ENCODE data around the gene ARHGEF7. TPM values are rescaled to one million over a fixed set of nuclear protein-coding genes. Genes with fewer than 3 reads are reported as not detected.

The ARHGEF7 gene
- total RNA-seq, 4 donors from 2014 or later = 88.7 to 119 (median 110) TPM

DNA sequence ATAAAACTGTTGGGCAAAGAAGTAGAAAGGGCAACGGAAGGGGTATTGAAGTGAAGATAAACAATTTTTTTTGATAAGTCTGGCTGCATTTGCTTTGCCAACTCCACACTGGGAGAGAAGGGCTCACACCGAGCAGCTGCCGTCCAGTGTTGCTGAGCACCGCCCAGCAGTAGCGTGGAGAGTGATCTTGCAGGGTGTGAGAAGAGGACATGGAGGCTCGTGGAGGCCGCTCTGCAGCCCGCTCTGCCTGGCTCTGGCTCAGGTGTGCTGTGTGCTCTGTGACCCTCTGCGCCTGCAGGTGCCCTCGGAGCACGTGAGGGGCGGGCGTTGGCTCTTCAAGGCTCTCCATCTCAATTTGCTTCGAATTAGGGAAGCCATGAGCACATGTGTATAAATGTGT lies 169.5 kb downstream of the ARHGEF7 start:
- TF ChIP-seq POLR2A (IDR thresholded peaks at IDR 0.05) (no peak), EP300 (IDR thresholded peaks at IDR 0.05) (no peak), CTCF (IDR thresholded peaks at IDR 0.05) (no peak)
- WGBS, 2 donors = 91 to 93% methylated on average over 14 of the region's 14 CpGs
- peaks cover 3 to 85% (median 27%) of the 10 kb centered on the region in 3 donors for H3K36me3 ChIP-seq

GRCh38 chr13:111286162-111286561 lies 171.1 kb downstream of the ARHGEF7 start:
- peaks cover 0 to 21% (median 8%) of the 10 kb centered on the region in 4 donors for H3K4me1 ChIP-seq
- H3K36me3 ChIP-seq = peaks cover 3 to 87% (median 27%) of the 10 kb centered on the region in 3 donors

More for the DNA sequence above, 169.5 kb downstream of the ARHGEF7 start:
- DNase-seq (ENCODE audit: low spot score in 2 of 2) = no peak
- Histone ChIP-seq H3K4me3 (no peak overlapping the region), H3K27me3 (no peaks in the 10 kb centered on the region), H3K9me3 (no peaks in the 10 kb centered on the region), H3K4me1 (peaks cover 0 to 31% (median 9%) of the 10 kb centered on the region in 4 donors), H3K27ac (peak overlapping the region in 2 of 4 donors; percentile 22 to 36)

DNA sequence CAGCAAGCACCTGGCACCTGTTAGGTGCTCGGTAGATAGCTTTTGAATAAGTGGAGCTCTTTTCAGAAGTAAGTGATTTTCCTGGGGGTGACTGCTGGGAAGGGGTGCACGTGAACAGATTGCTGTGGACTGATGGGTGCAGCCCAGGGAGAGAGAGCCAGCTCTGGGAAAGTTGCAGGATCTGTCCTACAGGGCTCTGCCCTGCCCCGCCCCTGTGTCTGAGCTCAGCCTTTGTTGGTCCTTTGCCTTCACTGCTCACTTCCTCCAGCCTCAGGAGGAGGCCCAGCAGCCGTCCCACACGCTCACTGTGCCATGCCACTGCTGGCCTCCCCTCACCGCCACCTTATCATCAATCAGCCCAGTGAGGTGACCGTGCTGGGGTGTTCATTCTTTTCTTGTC lies 171.6 kb downstream of the ARHGEF7 start:
- Histone ChIP-seq H3K4me3 (no peak overlapping the region), H3K27me3 (no peaks in the 10 kb centered on the region), H3K9me3 (no peaks in the 10 kb centered on the region), H3K36me3 (peaks cover 3 to 92% (median 27%) of the 10 kb centered on the region in 3 donors), H3K4me1 (peaks cover 0 to 15% (median 5%) of the 10 kb centered on the region in 4 donors), H3K27ac (no peak overlapping the region)
- 85 to 87% methylated on average over 7 of the region's 7 CpGs for WGBS, 2 donors
- no peak for DNase-seq (ENCODE audit: low spot score in 2 of 2)
- TF ChIP-seq CTCF (IDR thresholded peaks at IDR 0.05) (no peak), EP300 (IDR thresholded peaks at IDR 0.05) (no peak), POLR2A (IDR thresholded peaks at IDR 0.05) (no peak)

More at GRCh38 chr13:111286162-111286561, 171.1 kb downstream of the ARHGEF7 start:
- H3K4me3 ChIP-seq = no peak overlapping the region
- H3K27me3 ChIP-seq = no peaks in the 10 kb centered on the region
- H3K27ac ChIP-seq = no peak overlapping the region
- no peaks in the 10 kb centered on the region for H3K9me3 ChIP-seq
- no peak for DNase-seq (ENCODE audit: low spot score in 2 of 2)
- no peak for TF ChIP-seq POLR2A (IDR thresholded peaks at IDR 0.05)
- peak in 1 of 5 experiments; percentile 5 for TF ChIP-seq CTCF (IDR thresholded peaks at IDR 0.05)
- WGBS, 2 donors = 85 to 91% methylated on average over 15 of the region's 15 CpGs

DNA sequence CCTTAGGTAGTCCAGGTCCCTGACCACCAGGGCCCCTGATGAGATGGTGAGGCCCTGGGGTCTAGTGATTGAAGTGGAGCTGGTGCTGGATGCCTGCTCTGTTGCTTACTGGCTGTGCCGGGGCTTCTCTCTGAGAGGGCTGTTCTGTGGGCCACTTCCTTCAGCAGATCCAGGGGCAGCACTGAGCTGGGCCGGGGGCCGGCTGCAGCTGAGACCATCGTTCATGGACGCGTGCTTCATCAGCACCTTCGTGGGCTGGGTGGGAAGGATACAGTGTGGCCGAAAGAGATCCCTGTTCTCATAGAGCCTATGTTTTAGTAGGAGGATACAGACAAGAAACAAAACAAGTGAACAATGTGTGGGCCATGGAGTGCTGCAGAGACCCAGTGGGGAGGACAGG lies 172.1 kb downstream of the ARHGEF7 start:
- TF ChIP-seq EP300 (IDR thresholded peaks at IDR 0.05) (no peak), POLR2A (IDR thresholded peaks at IDR 0.05) (no peak), CTCF (IDR thresholded peaks at IDR 0.05) (no peak)
- no peaks in the 10 kb centered on the region for H3K9me3 ChIP-seq
- peaks cover 0 to 11% (median 3%) of the 10 kb centered on the region in 4 donors for H3K4me1 ChIP-seq
- WGBS, 2 donors = 95 to 96% methylated on average over 8 of the region's 8 CpGs
- DNase-seq (ENCODE audit: low spot score in 2 of 2) = no peak
- H3K36me3 ChIP-seq = peaks cover 3 to 96% (median 27%) of the 10 kb centered on the region in 3 donors
- no peaks in the 10 kb centered on the region for H3K27me3 ChIP-seq
- H3K4me3 ChIP-seq = no peak overlapping the region
- no peak overlapping the region for H3K27ac ChIP-seq

DNA sequence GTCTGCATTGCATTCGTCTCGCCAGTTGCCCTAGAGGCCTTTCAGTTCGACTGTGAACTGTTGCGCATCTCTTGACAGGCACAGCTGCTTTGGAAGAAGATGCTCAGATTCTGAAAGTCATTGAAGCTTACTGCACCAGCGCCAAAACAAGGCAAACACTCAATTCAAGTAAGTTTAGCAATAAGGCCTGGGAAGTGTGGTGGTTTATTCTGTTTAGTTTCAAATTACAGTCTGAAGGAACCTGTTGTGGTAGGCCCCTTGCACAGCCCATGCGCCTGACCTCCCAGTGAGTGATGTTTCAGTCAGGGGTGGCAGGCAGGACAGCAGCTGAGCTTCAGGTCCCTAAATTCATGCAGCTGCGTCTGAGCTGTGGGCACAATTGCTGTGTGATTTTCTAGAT lies 173.2 kb downstream of the ARHGEF7 start:
- DNase-seq (ENCODE audit: low spot score in 2 of 2) = no peak
- no peaks in the 10 kb centered on the region for H3K4me1 ChIP-seq
- no peak overlapping the region for H3K4me3 ChIP-seq
- no peaks in the 10 kb centered on the region for H3K27me3 ChIP-seq
- TF ChIP-seq CTCF (IDR thresholded peaks at IDR 0.05) = no peak
- TF ChIP-seq EP300 (IDR thresholded peaks at IDR 0.05) = no peak
- TF ChIP-seq POLR2A (IDR thresholded peaks at IDR 0.05) = no peak
- 90 to 93% methylated on average over 7 of the region's 7 CpGs for WGBS, 2 donors
- peaks cover 3 to 97% (median 26%) of the 10 kb centered on the region in 3 donors for H3K36me3 ChIP-seq
- no peak overlapping the region for H3K27ac ChIP-seq
- no peaks in the 10 kb centered on the region for H3K9me3 ChIP-seq
